GM19238 (cell line): ENCODE results near the gene PTPRD.

ENCODE experiments used
- DNase-seq: peaks from one replicate; pipeline ENCODE4 v3.0.0; 2011; ENCODE audit warnings: low spot score; ENCODE audit not compliant: insufficient read length

The PTPRD gene

GRCh38 chr9:8553444-8553843 is 2059.4 kb downstream of the PTPRD start:
- DNase-seq = no peak

- DNase-seq = no peak
Observed at GRCh38 chr9:8552732-8553131, 2060.1 kb downstream of the PTPRD start.

DNA sequence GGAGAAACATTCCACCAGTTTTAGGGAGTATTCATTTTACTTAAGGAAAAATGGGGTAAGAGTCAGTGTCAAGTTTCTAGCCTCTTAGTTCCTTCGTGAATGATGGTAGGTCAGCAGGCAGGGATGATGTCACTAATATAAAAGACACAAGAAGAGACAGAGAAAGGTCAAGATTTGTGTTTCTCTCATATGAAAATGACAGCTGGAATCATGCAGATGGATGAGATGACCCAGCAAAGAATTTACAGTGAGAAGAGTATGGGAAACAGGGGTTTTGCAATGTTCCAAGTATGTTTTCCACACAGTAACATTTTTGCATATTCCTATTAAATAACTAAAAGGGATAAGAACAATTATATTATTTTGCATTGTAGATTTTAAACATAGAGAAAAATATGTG is 2063.6 kb downstream of the PTPRD start:
- no peak for DNase-seq

DNA sequence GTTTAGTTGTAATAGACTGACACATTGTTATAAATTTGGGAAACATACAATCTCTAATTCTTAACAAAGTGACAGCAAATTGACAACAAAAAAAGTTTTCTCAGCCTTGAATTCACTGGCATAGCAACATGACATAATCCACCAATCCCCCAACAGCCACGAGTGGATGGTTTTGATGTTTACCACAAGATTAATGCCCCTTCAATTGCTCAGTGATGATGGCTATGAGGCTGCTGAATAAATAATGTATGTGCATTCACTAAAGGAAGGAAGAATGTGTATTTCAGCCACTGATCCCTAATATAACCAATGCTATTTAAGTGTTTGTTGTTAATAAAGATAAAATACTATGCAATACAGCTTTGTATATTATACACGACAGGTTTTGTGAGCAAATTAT is 2069.6 kb downstream of the PTPRD start:
- no peak for DNase-seq

GRCh38 chr9:8542537-8542936 is 2070.3 kb downstream of the PTPRD start:
- DNase-seq = no peak

DNA sequence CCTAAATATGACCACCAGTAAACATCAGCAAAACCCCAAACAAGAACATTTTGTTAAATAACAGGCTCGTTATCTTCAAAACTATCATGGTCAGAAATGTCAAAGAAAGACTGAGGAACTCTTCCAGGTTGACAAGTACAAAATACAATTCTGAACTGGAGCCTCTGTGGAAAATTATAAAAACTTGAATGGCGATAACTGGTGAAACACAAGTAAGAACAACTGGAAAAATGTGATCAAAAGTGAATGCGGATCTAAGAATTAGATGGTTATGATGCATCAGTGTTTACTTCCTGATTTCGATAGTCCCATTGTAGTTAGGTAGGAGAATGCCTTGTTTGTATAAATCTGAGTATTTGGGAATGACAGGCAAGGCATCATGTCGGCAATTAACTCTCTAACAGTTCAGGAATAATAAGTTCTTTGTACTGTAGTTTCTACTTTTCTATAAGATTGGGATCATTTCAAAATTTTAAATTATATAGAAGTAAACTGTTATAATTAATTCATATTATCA is 2073.1 kb downstream of the PTPRD start:
- DNase-seq = no peak

DNA sequence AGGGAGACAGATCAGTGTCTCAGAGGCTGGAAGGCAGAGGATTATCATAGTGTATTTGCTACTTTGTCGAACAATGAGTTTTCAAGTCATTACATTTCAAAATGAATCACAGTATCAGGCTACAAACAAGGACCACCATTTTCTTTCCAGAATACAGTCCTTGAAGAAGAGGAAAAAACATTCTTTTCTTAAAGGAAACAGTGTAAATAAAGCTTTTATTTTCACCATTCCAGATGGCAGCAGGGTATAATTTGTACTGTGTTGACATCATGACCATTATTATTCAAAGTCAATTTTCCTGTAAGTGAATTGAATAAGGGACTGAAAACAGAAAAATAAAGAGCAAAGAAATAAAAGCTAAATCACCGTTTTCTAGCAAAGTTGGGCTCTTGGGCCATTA is 2076.0 kb downstream of the PTPRD start:
- DNase-seq = no peak

DNA sequence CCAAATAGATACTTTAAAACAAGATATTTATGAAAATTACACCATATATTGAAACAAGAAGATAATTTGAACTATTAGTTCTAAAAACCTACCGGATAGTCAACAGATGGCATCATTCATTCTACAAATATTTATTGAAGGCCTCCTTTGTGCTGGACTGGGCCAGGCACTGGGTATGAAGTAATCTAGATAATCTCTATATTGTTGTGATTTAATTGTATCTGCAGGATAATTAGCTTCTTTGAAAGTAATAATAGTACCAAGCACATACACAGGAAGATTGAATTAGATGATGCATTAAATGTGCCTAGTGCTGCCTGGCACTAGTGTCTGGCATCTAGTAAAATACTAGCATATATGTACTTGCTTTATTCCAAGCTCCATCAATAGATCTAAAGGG is 2078.0 kb downstream of the PTPRD start:
- no peak for DNase-seq

DNA sequence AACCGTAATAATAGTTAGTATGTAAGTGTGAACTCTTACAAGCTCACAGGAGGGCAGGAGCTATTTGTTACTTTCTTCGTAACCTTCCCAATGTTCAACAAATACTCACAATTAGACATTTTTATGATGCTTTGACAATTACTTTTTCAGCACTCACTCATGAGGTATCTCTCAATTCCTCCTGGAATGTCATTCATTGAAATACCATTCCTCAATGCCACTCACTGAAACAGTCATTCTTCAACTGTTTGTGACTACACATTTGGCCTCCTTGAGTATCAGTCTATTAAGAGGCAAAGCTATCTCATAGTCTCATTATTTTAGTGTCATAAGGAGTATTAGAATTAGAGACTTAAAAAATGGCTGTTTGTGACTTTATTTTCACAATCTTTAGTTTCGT is 2079.1 kb downstream of the PTPRD start:
- DNase-seq = no peak

DNA sequence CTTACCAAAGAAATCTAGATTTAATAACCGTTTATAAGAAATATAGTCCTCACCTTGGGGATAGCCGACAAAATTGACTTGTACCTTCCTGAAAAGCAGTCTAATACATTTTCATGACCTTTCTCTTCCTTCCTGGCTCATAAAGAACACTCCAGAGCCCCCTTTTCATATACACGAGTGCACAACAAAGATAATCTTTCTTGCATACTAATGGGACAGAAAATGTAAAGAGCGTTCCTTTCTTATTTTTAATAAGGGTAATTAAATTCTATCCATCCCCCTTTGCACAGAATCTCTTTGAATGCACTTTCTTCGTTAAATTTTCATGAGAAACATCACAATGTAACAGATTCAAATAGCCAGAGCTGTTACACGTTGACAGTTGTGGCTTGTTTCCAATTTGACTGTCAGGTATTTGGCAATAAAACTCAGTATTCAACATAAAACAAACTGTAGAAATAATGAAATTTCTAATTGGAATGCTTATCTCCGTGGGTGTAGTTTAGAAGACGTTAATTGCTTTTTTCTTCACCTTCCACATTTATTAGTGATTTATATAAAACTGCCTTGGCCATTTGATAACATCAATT is 2080.9 kb downstream of the PTPRD start:
- no peak for DNase-seq

DNA sequence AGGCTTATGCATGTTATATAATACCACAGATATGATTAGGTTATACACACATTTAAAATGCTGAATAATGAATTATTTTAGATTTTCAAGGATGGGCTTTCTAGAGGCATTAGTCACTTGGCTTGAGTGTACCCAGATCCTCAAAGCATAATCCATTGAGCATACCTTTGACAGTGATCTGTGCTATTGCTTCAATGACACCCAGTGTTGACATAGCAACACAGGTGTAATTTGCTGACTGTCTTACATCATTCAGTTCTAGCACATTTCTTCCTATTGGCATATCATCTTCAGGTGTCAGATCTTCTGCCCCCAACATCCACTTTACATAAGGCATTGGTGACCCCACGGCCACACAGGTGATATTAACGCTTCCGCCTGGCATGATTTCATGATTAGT is 2091.7 kb downstream of the PTPRD start:
- no peak for DNase-seq

- DNase-seq = no peak
Observed at GRCh38 chr9:8515748-8516147, 2097.1 kb downstream of the PTPRD start.

DNA sequence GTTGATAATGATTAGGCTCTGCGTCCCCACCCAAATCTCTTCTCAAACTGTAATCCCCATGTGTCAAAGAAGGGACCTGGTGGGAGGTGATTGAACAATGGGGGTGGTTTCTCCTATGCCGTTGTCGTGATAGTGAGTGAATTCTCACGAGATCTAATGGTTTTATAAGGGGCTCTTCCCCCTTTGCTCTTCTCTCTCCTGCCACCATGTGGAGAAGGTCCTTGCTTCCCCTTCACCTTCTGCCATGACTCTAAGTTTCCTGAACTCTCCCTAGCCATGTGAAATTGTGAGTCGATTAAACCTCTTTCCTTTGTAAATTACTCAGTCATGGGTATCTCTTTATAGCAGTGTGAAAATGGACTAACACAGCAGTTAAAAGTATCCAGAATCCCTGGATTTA is 2098.0 kb downstream of the PTPRD start:
- no peak for DNase-seq

GRCh38 chr9:8508671-8509290 is 2104.0 kb downstream of the PTPRD start:
- DNase-seq = no peak

- DNase-seq = no peak
Observed at GRCh38 chr9:8494571-8494970, 2118.2 kb downstream of the PTPRD start.

GRCh38 chr9:8492679-8493078 is 2120.1 kb downstream of the PTPRD start:
- no peak for DNase-seq

GRCh38 chr9:8492024-8492423 is 2120.8 kb downstream of the PTPRD start:
- DNase-seq = no peak

DNA sequence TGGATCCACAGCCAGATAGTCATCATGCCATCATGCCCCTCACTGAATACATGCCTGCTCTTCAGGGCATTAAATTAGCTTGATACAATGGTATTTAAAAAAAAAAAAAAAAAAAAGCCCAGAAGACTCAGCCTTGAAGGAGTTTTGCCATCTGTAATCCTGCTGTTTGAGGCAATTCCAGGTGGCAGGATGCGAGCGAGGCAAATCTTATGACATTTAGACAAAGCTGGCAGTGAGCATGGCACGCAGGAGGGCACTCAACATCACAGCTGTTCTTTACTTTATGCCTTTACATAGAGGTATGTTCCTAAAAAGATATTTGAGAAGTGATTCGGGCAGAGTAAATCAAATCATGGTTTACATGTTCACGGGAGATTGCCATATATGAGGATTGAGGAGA is 2121.2 kb downstream of the PTPRD start:
- DNase-seq = no peak

DNA sequence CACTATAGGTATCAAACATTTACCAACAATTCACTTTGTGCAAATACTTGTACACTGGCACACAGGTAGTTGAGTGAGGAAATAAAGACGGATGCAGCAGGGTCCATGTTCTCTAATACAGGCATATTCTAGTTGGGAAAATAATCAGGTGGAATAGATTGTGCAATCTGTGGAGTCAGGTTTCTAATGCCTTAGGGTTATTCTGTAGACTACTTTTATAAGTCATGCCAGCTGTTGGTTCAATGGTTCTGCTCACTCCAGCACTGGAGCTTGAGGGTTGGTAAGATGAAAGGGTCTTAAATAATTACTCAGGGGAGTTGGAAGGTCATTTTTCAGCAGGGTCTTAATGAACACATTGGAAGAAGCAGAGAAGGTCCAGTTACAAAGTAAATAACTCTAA is 2123.0 kb downstream of the PTPRD start:
- no peak for DNase-seq

GRCh38 chr9:8486095-8486494 is 2126.7 kb downstream of the PTPRD start:
- DNase-seq = no peak

DNA sequence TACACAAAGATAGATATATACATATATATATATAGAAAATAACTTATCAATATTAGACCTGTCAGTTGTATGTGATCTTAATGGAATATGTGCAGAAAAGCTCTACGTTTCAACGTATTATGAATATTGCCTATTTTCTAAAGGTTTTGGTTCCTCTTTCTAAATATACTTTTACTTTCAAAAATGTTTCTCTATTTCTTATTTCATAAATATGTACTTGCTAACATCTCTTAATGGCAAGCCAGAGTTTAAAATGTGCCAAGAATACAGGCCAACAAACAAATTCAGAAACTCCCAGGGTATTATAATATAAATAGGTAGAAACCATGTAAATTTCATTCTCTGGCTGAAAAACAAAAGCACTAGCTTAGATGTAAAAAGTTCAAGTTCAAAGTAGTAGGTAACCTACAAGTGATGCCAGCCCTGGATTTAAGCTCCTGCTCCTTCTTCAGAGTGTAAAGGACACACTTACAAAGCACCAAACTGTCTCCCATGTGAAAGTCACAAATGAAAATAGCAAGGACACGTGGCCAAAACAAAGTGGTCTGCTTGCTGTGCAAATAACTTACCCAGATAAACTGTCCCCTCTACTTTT is 2128.1 kb downstream of the PTPRD start:
- DNase-seq = no peak

- no peak for DNase-seq
Observed at GRCh38 chr9:8477450-8477849, 2135.4 kb downstream of the PTPRD start.

GRCh38 chr9:8474937-8475336 is 2137.9 kb downstream of the PTPRD start:
- DNase-seq = no peak
